H9 (cell line): ENCODE results near the gene ABCD3. TPM values are rescaled to one million over a fixed set of nuclear protein-coding genes. Genes with fewer than 3 reads are reported as not detected.

Source experiments
- DNase-seq: peaks from one replicate; pipeline ENCODE4 v3.0.0-alpha.2; 2017
- H2AFZ ChIP-seq: one replicate; pipeline ENCODE4 v1.6.1; 2013; ENCODE audit warnings: mild to moderate bottlenecking, low read length, control low read depth, moderate library complexity
- H2AK5ac ChIP-seq: 2 replicates; pipeline ENCODE4 v1.6.1; 2013; ENCODE audit warnings: low read length, control low read depth, mixed read lengths; ENCODE audit not compliant: insufficient read length
- H2BK120ac ChIP-seq: one replicate; pipeline ENCODE4 v1.6.1; 2013; ENCODE audit warnings: low read depth, mild to moderate bottlenecking, low read length, control low read depth, inconsistent platforms; ENCODE audit not compliant: poor library complexity, severe bottlenecking
- H2BK12ac ChIP-seq: 2 replicates; pipeline ENCODE4 v1.6.1; 2013; ENCODE audit warnings: low read length, control low read depth, mixed read lengths, low read depth; ENCODE audit not compliant: insufficient read length
- H2BK15ac ChIP-seq: 2 replicates; pipeline ENCODE4 v1.6.1; 2013; ENCODE audit warnings: low read depth, low read length, control low read depth
- H2BK20ac ChIP-seq: one replicate; pipeline ENCODE4 v1.6.1; 2013; ENCODE audit warnings: low read depth, mild to moderate bottlenecking, low read length, control low read depth, inconsistent platforms; ENCODE audit not compliant: poor library complexity, severe bottlenecking
- H2BK5ac ChIP-seq: 2 replicates; pipeline ENCODE4 v1.6.1; 2013; ENCODE audit warnings: low read length, control low read depth, mixed read lengths; ENCODE audit not compliant: insufficient read length
- H3K14ac ChIP-seq: 2 replicates; pipeline ENCODE4 v1.6.1; 2013; ENCODE audit warnings: low read length, control low read depth; ENCODE audit not compliant: insufficient read depth
- H3K18ac ChIP-seq: 2 replicates; pipeline ENCODE4 v1.6.1; 2013; ENCODE audit warnings: low read depth, mild to moderate bottlenecking, mixed read lengths, low read length, control low read depth; ENCODE audit not compliant: insufficient read length
- H3K23ac ChIP-seq: 2 replicates; pipeline ENCODE4 v1.6.1; 2013; ENCODE audit warnings: low read length, control low read depth, mixed read lengths, low read depth; ENCODE audit not compliant: insufficient read length
- H3K23me2 ChIP-seq: 2 replicates; pipeline ENCODE4 v1.6.1; 2013; ENCODE audit warnings: low read depth, mild to moderate bottlenecking, mixed read lengths, low read length, control low read depth; ENCODE audit not compliant: insufficient read length, poor library complexity, severe bottlenecking
- H3K27ac ChIP-seq: 2 replicates; pipeline ENCODE4 v1.5.1; 2013; ENCODE audit warnings: low read length, control low read depth, mixed read lengths, low read depth; ENCODE audit not compliant: insufficient read length
- H3K27me3 ChIP-seq: 2 replicates; pipeline ENCODE4 v1.6.1; 2013; ENCODE audit warnings: low read length, control low read depth, inconsistent platforms; ENCODE audit not compliant: insufficient read depth
- H3K4ac ChIP-seq: 2 replicates; pipeline ENCODE4 v1.6.1; 2013; ENCODE audit warnings: low read depth, mild to moderate bottlenecking, control low read depth, inconsistent platforms, low read length, moderate library complexity
- H3K4me1 ChIP-seq: 2 replicates; pipeline ENCODE4 v1.6.1; 2013; ENCODE audit warnings: low read length, control low read depth, inconsistent platforms; ENCODE audit not compliant: insufficient read depth
- H3K4me2 ChIP-seq: 2 replicates; pipeline ENCODE4 v1.6.1; 2013; ENCODE audit warnings: low read length, control low read depth, mixed read lengths; ENCODE audit not compliant: insufficient read length, insufficient read depth
- H3K56ac ChIP-seq: 2 replicates; pipeline ENCODE4 v1.6.1; 2013; ENCODE audit warnings: low read depth, mild to moderate bottlenecking, mixed read lengths, low read length, control low read depth; ENCODE audit not compliant: insufficient read length
- H3K79me1 ChIP-seq: 2 replicates; pipeline ENCODE4 v1.6.1; 2013; ENCODE audit warnings: low read depth, mild to moderate bottlenecking, moderate library complexity, low read length, control low read depth, inconsistent platforms; ENCODE audit not compliant: insufficient read depth, poor library complexity, severe bottlenecking
- H3K79me2 ChIP-seq: 2 replicates; pipeline ENCODE4 v1.6.1; 2013; ENCODE audit warnings: low read length, control low read depth, inconsistent platforms; ENCODE audit not compliant: insufficient read depth
- H3K9ac ChIP-seq: 2 replicates; pipeline ENCODE4 v1.6.1; 2013; ENCODE audit warnings: low read length, control low read depth, mixed read lengths; ENCODE audit not compliant: insufficient read length; ENCODE audit errors: extremely low read depth
- H3K9me3 ChIP-seq: one replicate; pipeline ENCODE4 v1.6.1; 2013; ENCODE audit warnings: low read depth, low read length, inconsistent platforms; ENCODE audit not compliant: control insufficient read depth
- H3T11ph ChIP-seq: one replicate; pipeline ENCODE4 v1.6.1; 2013; ENCODE audit warnings: mild to moderate bottlenecking, low read length, control low read depth, inconsistent platforms
- H4K20me1 ChIP-seq: one replicate; pipeline ENCODE4 v1.6.1; 2013; ENCODE audit not compliant: control insufficient read depth, insufficient read length, insufficient read depth
- H4K5ac ChIP-seq: 2 replicates; pipeline ENCODE4 v1.6.1; 2013; ENCODE audit warnings: low read depth, mild to moderate bottlenecking, mixed read lengths, low read length, control low read depth; ENCODE audit not compliant: insufficient read length
- H4K8ac ChIP-seq: replicated peaks from 2 replicates; pipeline ENCODE4 v1.6.1; 2013; ENCODE audit warnings: low read length, control low read depth, mixed read lengths, low read depth; ENCODE audit not compliant: insufficient read length
- H4K91ac ChIP-seq: 2 replicates; pipeline ENCODE4 v1.6.1; 2013; ENCODE audit warnings: low read depth, mild to moderate bottlenecking, moderate library complexity, mixed read lengths, low read length, control low read depth; ENCODE audit not compliant: insufficient read length
- H3K27ac Mint-ChIP-seq, 3 experiments: 2 replicates in 2 of 3; 3 replicates in 1 of 3; pipeline ENCODE4 v1.8.0; 2020 to 2021; ENCODE audit warnings: mixed read lengths in 3 of 3, mild to moderate bottlenecking in 1 of 3, moderate library complexity in 1 of 3
- H3K27me3 Mint-ChIP-seq: 2 replicates; pipeline ENCODE4 v1.8.0; 2021; ENCODE audit warnings: low read depth, mild to moderate bottlenecking, moderate library complexity, mixed read lengths
- H3K36me3 Mint-ChIP-seq, 3 experiments: 2 replicates in 2 of 3; 3 replicates in 1 of 3; pipeline ENCODE4 v1.8.0; 2020 to 2021; ENCODE audit warnings: low read depth in 3 of 3, mixed read lengths in 3 of 3; ENCODE audit not compliant: insufficient read depth in 1 of 3
- H3K4me1 Mint-ChIP-seq, 2 experiments: 2 replicates each; pipeline ENCODE4 v1.8.0; 2020; ENCODE audit warnings: mixed read lengths in 2 of 2
- H3K4me3 Mint-ChIP-seq, 2 experiments: 2 replicates in 1 of 2; 3 replicates in 1 of 2; pipeline ENCODE4 v1.8.0; 2020 to 2021; ENCODE audit warnings: mild to moderate bottlenecking in 2 of 2, mixed read lengths in 2 of 2, moderate library complexity in 1 of 2
- H3K9me3 Mint-ChIP-seq, 2 experiments: 2 replicates in 1 of 2; 3 replicates in 1 of 2; pipeline ENCODE4 v1.8.0; 2020; ENCODE audit warnings: mild to moderate bottlenecking in 2 of 2, mixed read lengths in 2 of 2, moderate library complexity in 1 of 2
- CTCF ChIP-seq: fragments of 200-600 bp; sonication (generic); conservative IDR thresholded peaks from 3 replicates; pipeline ENCODE4 v1.8.0; 2021; ENCODE audit warnings: antibody characterized with exemption, mild to moderate bottlenecking
- WGBS: extraction: QIAGEN DNeasy Blood & Tissue Kit; methylation state at CpG from one replicate; pipeline ENCODE4 v1.1.7; 2013; ENCODE audit warnings: missing lambda C conversion rate, low lambda C conversion rate, mixed read lengths; ENCODE audit not compliant: insufficient read length; ENCODE audit errors: extremely low coverage; 5-methylcytosine and 5-hydroxymethylcytosine counted together
- total RNA-seq: library from RNA; stranded (reverse); gene quantifications from 2 replicates; pipeline ENCODE4 v1.2.1, GENCODE V29; 2021

The ABCD3 gene
- total RNA-seq, 1 experiment from 2014 or later: 32.0 TPM

GRCh38 chr1:94554580-94554979 is 136.4 kb downstream of the ABCD3 start:
- no peak overlapping the region for H3K18ac ChIP-seq
- H3K4me2 ChIP-seq: no peak overlapping the region
- H3K79me2 ChIP-seq: no peaks in the 10 kb centered on the region
- no peak overlapping the region for H3K4me3 Mint-ChIP-seq
- no CpG with 5 or more reads among the region's 5 CpGs for WGBS
- no peaks in the 10 kb centered on the region for H3K23me2 ChIP-seq
- H3K36me3 Mint-ChIP-seq: peaks cover 0 to 3% (median 0%) of the 10 kb centered on the region in 3 experiments; a peak in 1 of 7 replicates
- no peak overlapping the region for H3K27ac Mint-ChIP-seq
- no peak overlapping the region for H4K8ac ChIP-seq
- H2AK5ac ChIP-seq: no peak overlapping the region
- no peak overlapping the region for H3T11ph ChIP-seq
- H3K27me3 Mint-ChIP-seq: no peaks in the 10 kb centered on the region
- no peak overlapping the region for H2BK20ac ChIP-seq
- no peak overlapping the region for H3K56ac ChIP-seq
- no peak overlapping the region for H2BK120ac ChIP-seq
- H3K4me1 Mint-ChIP-seq: peaks cover 49 to 52% of the 10 kb centered on the region in 2 experiments
- no peaks in the 10 kb centered on the region for H4K20me1 ChIP-seq
- H3K9me3 ChIP-seq: no peaks in the 10 kb centered on the region
- no peak overlapping the region for H4K91ac ChIP-seq
- H3K79me1 ChIP-seq: no peaks in the 10 kb centered on the region
- no peak for DNase-seq
- H3K4ac ChIP-seq: no peak overlapping the region
- H2AFZ ChIP-seq: no peak overlapping the region
- H3K9me3 Mint-ChIP-seq: peaks cover 0 to 3% of the 10 kb centered on the region in 2 experiments; a peak in 2 of 5 replicates
- no peak overlapping the region for H3K23ac ChIP-seq
- H3K27ac ChIP-seq: no peak overlapping the region
- no peak overlapping the region for H3K14ac ChIP-seq
- H2BK5ac ChIP-seq: no peak overlapping the region
- no peak overlapping the region for H3K9ac ChIP-seq
- no peak overlapping the region for H2BK12ac ChIP-seq
- no peak overlapping the region for H4K5ac ChIP-seq
- no peak for TF ChIP-seq CTCF
- no peak overlapping the region for H2BK15ac ChIP-seq
- H3K27me3 ChIP-seq: no peaks in the 10 kb centered on the region
- peaks cover 16% of the 10 kb centered on the region; the same call in 1 of the 2 replicates for H3K4me1 ChIP-seq
